Liver (tissue), 9 donors: ENCODE results near the gene BTF3. TPM values are rescaled to one million over a fixed set of nuclear protein-coding genes. Genes with fewer than 3 reads are reported as not detected.

Source experiments
- DNase-seq: peaks from one replicate; pipeline ENCODE4 v3.0.0-alpha.2; 2017; ENCODE audit warnings: low spot score
- H3K27ac ChIP-seq, 2 donors: one replicate each; pipeline ENCODE4 v1.7.0; 2013; ENCODE audit warnings: inconsistent platforms in 2 of 2, low read length in 2 of 2, control low read depth in 1 of 2, low read depth in 1 of 2, mild to moderate bottlenecking in 1 of 2
- H3K27me3 ChIP-seq, 4 donors: one replicate each; pipeline versions ENCODE4 v1.6.1 to v1.7.0; 2013; ENCODE audit warnings: low read length in 3 of 4, inconsistent platforms in 1 of 4, mild to moderate bottlenecking in 1 of 4, moderate library complexity in 1 of 4; ENCODE audit not compliant: control insufficient read depth in 4 of 4, insufficient read depth in 4 of 4
- H3K36me3 ChIP-seq, 4 donors: one replicate each; pipeline versions ENCODE4 v1.6.1 to v1.7.0; 2013; ENCODE audit warnings: low read length in 3 of 4, mild to moderate bottlenecking in 3 of 4, low read depth in 1 of 4, moderate library complexity in 1 of 4; ENCODE audit not compliant: control insufficient read depth in 4 of 4, insufficient read depth in 3 of 4
- H3K4me1 ChIP-seq, 4 donors: one replicate each; pipeline versions ENCODE4 v1.6.1 to v1.7.0; 2013; ENCODE audit warnings: low read length in 3 of 4, mild to moderate bottlenecking in 3 of 4, moderate library complexity in 1 of 4; ENCODE audit not compliant: control insufficient read depth in 4 of 4, insufficient read depth in 4 of 4
- H3K4me3 ChIP-seq, 3 donors: one replicate each; pipeline versions ENCODE4 v1.6.1 to v1.7.0; 2013; ENCODE audit warnings: low read length in 3 of 3, control low read depth in 1 of 3, low read depth in 1 of 3, mild to moderate bottlenecking in 1 of 3
- H3K9ac ChIP-seq, 2 donors: one replicate each; pipeline ENCODE4 v1.7.0; 2013; ENCODE audit warnings: low read length in 2 of 2, mild to moderate bottlenecking in 2 of 2, moderate library complexity in 2 of 2, control low read depth in 1 of 2, low read depth in 1 of 2
- H3K9me3 ChIP-seq, 4 donors: one replicate each; pipeline versions ENCODE4 v1.6.1 to v1.7.0; 2013; ENCODE audit warnings: low read length in 3 of 4; ENCODE audit not compliant: control insufficient read depth in 4 of 4
- ATF3 ChIP-seq: IDR thresholded peaks from 2 replicates; pipeline ENCODE4 v1.6.1; 2016; ENCODE audit warnings: antibody characterized with exemption
- CTCF ChIP-seq: fragments of 150-350 bp; IDR thresholded peaks from 2 replicates; pipeline ENCODE4 v1.5.1; 2017; ENCODE audit warnings: improper control_type of control experiment, low read depth, low read length; ENCODE audit not compliant: missing input control
- EGR1 ChIP-seq, 2 donors: IDR thresholded peaks; 2 replicates each; pipeline ENCODE4 v1.6.1; 2016 to 2018; ENCODE audit warnings: antibody characterized with exemption in 2 of 2, low read depth in 2 of 2
- FOXA2 ChIP-seq: IDR thresholded peaks from 2 replicates; pipeline ENCODE4 v1.6.1; 2016; ENCODE audit warnings: antibody characterized with exemption
- GABPA ChIP-seq, 2 donors: IDR thresholded peaks in 1 of 2; conservative IDR thresholded peaks in 1 of 2; 2 replicates each; pipeline ENCODE4 v1.6.1; 2016; ENCODE audit warnings: antibody characterized with exemption in 2 of 2, mild to moderate bottlenecking in 1 of 2, moderate library complexity in 1 of 2
- HNF4A ChIP-seq, 2 donors: conservative IDR thresholded peaks; 2 replicates each; pipeline ENCODE4 v1.6.1; 2016; ENCODE audit warnings: antibody characterized with exemption in 2 of 2, mild to moderate bottlenecking in 2 of 2
- HNF4G ChIP-seq: IDR thresholded peaks from 2 replicates; pipeline ENCODE4 v1.6.1; 2016; ENCODE audit warnings: antibody characterized with exemption
- JUND ChIP-seq, 2 donors: IDR thresholded peaks; 2 replicates each; pipeline ENCODE4 v1.6.1; 2016; ENCODE audit warnings: antibody characterized with exemption in 2 of 2
- MAX ChIP-seq: IDR thresholded peaks from 2 replicates; pipeline ENCODE4 v1.6.1; 2016; ENCODE audit warnings: antibody characterized with exemption
- NR2F2 ChIP-seq: IDR thresholded peaks from 2 replicates; pipeline ENCODE4 v1.6.1; 2016; ENCODE audit warnings: antibody characterized with exemption
- RAD21 ChIP-seq, 2 donors: IDR thresholded peaks; 2 replicates each; pipeline ENCODE4 v1.6.1; 2016; ENCODE audit warnings: antibody characterized with exemption in 2 of 2, mild to moderate bottlenecking in 2 of 2
- RXRA ChIP-seq, 2 donors: IDR thresholded peaks; 2 replicates each; pipeline ENCODE4 v1.6.1; 2017 to 2018; ENCODE audit warnings: antibody characterized with exemption in 2 of 2, mild to moderate bottlenecking in 1 of 2
- SP1 ChIP-seq: IDR thresholded peaks from 2 replicates; pipeline ENCODE4 v1.6.1; 2018; ENCODE audit warnings: antibody characterized with exemption, mild to moderate bottlenecking
- TAF1 ChIP-seq: conservative IDR thresholded peaks from 2 replicates; pipeline ENCODE4 v1.6.1; 2016; ENCODE audit warnings: antibody characterized with exemption, mild to moderate bottlenecking
- YY1 ChIP-seq: IDR thresholded peaks from 2 replicates; pipeline ENCODE4 v1.6.1; 2016; ENCODE audit warnings: antibody characterized with exemption, mild to moderate bottlenecking
- ZBTB33 ChIP-seq: IDR thresholded peaks from 2 replicates; pipeline ENCODE4 v1.6.1; 2016; ENCODE audit warnings: antibody characterized with exemption
- WGBS: extraction: QIAGEN DNeasy Blood & Tissue Kit; methylation state at CpG from one replicate; pipeline ENCODE4 v1.1.7; 2013; 5-methylcytosine and 5-hydroxymethylcytosine counted together
- polyA plus RNA-seq, 2 donors: library from polyadenylated mRNA; stranded (reverse) in 1 of 2; unstranded in 1 of 2; fragments of 200-250 nt in 1 of 2; fragments of >200 nt in 1 of 2; fragmentation: Nextera tagmentation in 1 of 2; extraction: Ambion mirVana in 1 of 2; gene quantifications; one replicate each; pipeline versions ENCODE4 v1.2.1 to v1.2.3, GENCODE V29; 2013 to 2015
- total RNA-seq, 2 donors: library from RNA; depleted of rRNA; stranded (reverse); fragments of >200 nt; gene quantifications; one replicate each; pipeline ENCODE4 v1.2.3, GENCODE V29; 2014
- TF ChIP-seq, protein P1 (sequence below): IDR thresholded peaks from 2 replicates; pipeline ENCODE4 v1.6.1; 2016; ENCODE audit warnings: antibody characterized with exemption, mild to moderate bottlenecking
- donor health status: healthy.
- donor health status: healthy.
- donor health status: healthy.
- donor health status: healthy.
- donor health status: healthy.

Gene BTF3
- total and polyA plus RNA-seq, 4 donors, result 97.5 to 246 (median 213) TPM

GRCh38 chr5:73529081-73529480 is 30.8 kb downstream of the BTF3 start:
- Histone ChIP-seq H3K9me3 (no peaks in the 10 kb centered on the region), H3K36me3 (no peaks in the 10 kb centered on the region), H3K27ac (no peak overlapping the region), H3K9ac (no peak overlapping the region), H3K4me3 (no peak overlapping the region), H3K4me1 (no peaks in the 10 kb centered on the region), H3K27me3 (peaks cover 0 to 5% (median 2%) of the 10 kb centered on the region in 4 donors)
- 89% methylated on average over 1 of the region's 1 CpG for WGBS
- DNase-seq, result no peak
- TF ChIP-seq EGR1 (IDR thresholded peaks at IDR 0.05; ENCODE audit: low read depth in 2 of 2), result no peak
- no peak for TF ChIP-seq ZBTB33
- no peak for TF ChIP-seq SP1
- TF ChIP-seq NR2F2, result no peak
- no peak for TF ChIP-seq CTCF
- TF ChIP-seq GABPA (IDR thresholded peaks at IDR 0.05 in 1 of 2, conservative IDR thresholded peaks at IDR 0.05 in 1 of 2), result no peak
- no peak for TF ChIP-seq RXRA (IDR thresholded peaks at IDR 0.05)
- no peak for TF ChIP-seq YY1
- TF ChIP-seq JUND (IDR thresholded peaks at IDR 0.05), result no peak
- no peak for TF ChIP-seq HNF4G
- TF ChIP-seq HNF4A (conservative IDR thresholded peaks at IDR 0.05), result no peak
- no peak for TF ChIP-seq ATF3

- H3K27ac ChIP-seq, result no peak overlapping the region
- no peak overlapping the region for H3K9ac ChIP-seq
- peaks cover 0 to 10% (median 3%) of the 10 kb centered on the region in 4 donors for H3K27me3 ChIP-seq
- WGBS, result 95% methylated on average over 1 of the region's 1 CpG
- H3K9me3 ChIP-seq, result peaks cover 0 to 6% (median 0%) of the 10 kb centered on the region in 4 donors
- H3K4me1 ChIP-seq, result no peaks in the 10 kb centered on the region
- H3K36me3 ChIP-seq, result no peaks in the 10 kb centered on the region
- DNase-seq, result no peak
- TF ChIP-seq, protein P1, sequence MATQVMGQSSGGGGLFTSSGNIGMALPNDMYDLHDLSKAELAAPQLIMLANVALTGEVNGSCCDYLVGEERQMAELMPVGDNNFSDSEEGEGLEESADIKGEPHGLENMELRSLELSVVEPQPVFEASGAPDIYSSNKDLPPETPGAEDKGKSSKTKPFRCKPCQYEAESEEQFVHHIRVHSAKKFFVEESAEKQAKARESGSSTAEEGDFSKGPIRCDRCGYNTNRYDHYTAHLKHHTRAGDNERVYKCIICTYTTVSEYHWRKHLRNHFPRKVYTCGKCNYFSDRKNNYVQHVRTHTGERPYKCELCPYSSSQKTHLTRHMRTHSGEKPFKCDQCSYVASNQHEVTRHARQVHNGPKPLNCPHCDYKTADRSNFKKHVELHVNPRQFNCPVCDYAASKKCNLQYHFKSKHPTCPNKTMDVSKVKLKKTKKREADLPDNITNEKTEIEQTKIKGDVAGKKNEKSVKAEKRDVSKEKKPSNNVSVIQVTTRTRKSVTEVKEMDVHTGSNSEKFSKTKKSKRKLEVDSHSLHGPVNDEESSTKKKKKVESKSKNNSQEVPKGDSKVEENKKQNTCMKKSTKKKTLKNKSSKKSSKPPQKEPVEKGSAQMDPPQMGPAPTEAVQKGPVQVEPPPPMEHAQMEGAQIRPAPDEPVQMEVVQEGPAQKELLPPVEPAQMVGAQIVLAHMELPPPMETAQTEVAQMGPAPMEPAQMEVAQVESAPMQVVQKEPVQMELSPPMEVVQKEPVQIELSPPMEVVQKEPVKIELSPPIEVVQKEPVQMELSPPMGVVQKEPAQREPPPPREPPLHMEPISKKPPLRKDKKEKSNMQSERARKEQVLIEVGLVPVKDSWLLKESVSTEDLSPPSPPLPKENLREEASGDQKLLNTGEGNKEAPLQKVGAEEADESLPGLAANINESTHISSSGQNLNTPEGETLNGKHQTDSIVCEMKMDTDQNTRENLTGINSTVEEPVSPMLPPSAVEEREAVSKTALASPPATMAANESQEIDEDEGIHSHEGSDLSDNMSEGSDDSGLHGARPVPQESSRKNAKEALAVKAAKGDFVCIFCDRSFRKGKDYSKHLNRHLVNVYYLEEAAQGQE, result no peak
- no peak for TF ChIP-seq YY1
- TF ChIP-seq NR2F2, result no peak
- TF ChIP-seq MAX, result no peak
- no peak for TF ChIP-seq EGR1 (IDR thresholded peaks at IDR 0.05; ENCODE audit: low read depth in 2 of 2)
- no peak for TF ChIP-seq RAD21 (IDR thresholded peaks at IDR 0.05)
- TF ChIP-seq TAF1, result no peak
- TF ChIP-seq ZBTB33, result no peak
- no peak for TF ChIP-seq ATF3
- TF ChIP-seq FOXA2, result no peak
- TF ChIP-seq CTCF, result no peak
- TF ChIP-seq SP1, result no peak
- TF ChIP-seq GABPA (IDR thresholded peaks at IDR 0.05 in 1 of 2, conservative IDR thresholded peaks at IDR 0.05 in 1 of 2), result no peak
- H3K4me3 ChIP-seq, result no peak overlapping the region
These were observed 33.1 kb downstream of the BTF3 start for GRCh38 chr5:73531356-73531755.
